ENCODE data around the gene GIMAP6.
"Not testable (repeated sequence)": the region's sequence is repeated elsewhere in the genome, so short reads cannot be mapped to it uniquely, and the experiment has no call there.

GIMAP6 gene

GRCh38 chr7:150631866-150632864 is at the start of gene GIMAP6:
Gene GIMAP6, minus strand, starts transcription at chr7:150632385. Its CDS starts 2,243 bp downstream, at chr7:150630142.
- Histone ChIP-seq H4K20me1 (ENCODE audit: low read depth, low read length) (no peaks in the 10 kb centered on the region), H3K4me3 (ENCODE audit: insufficient read depth, low read length, poor library complexity, severe bottlenecking) (no peak within 1 kb of the TSS), H3K27me3 (ENCODE audit: low read length) (no peaks in the 10 kb centered on the region), H3K9ac (ENCODE audit: low read length) (no peak within 1 kb of the TSS), H3F3A (ENCODE audit: insufficient read depth) (no peaks in the 10 kb centered on the region), H3K79me2 (ENCODE audit: insufficient read depth, low read length) (no peaks in the 10 kb centered on the region), H3K9me2 (replicated peaks; ENCODE audit: insufficient read depth, low read length) (no peaks in the 10 kb centered on the region), H2AFZ (ENCODE audit: low read depth, low read length, severe bottlenecking) (no peak within 1 kb of the TSS), H3K9me3 (ENCODE audit: insufficient read depth, low read length) (no peaks in the 10 kb centered on the region), H3K4me2 (ENCODE audit: low read depth, low read length, poor library complexity, severe bottlenecking) (no peak within 1 kb of the TSS), H3K27ac (ENCODE audit: low read depth, low read length) (no peak within 1 kb of the TSS), H3K36me3 (ENCODE audit: low read length) (no peaks in the 10 kb centered on the region)
- TF ChIP-seq CTCF (IDR thresholded peaks at IDR 0.05; ENCODE audit: insufficient read depth, low read length, poor library complexity, severe bottlenecking) (no peak), EZH2phosphoT487 (conservative IDR thresholded peaks at IDR 0.05; ENCODE audit: low read length) (no peak)

DNA sequence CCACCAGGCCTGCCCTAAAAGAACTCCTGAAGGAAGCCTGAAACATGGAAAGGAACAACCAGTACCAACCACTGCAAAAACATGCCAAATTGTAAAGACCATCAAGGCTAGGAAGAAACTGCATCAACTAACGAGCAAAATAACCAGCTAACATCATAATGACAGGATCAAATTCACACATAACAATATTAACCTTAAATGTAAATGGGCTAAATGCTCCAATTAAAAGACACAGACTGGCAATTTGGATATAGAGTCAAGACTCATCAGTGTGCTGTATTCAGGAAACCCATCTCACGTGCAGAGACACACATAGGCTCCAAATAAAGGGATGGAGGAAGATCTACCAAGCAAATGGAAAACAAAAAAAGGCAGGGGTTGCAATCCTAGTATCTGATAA is 48.2 kb upstream of the GIMAP6 start:
- H3K27me3 ChIP-seq (ENCODE audit: low read length); H3K4me2 ChIP-seq (ENCODE audit: low read depth, low read length, poor library complexity, severe bottlenecking); H4K20me1 ChIP-seq (ENCODE audit: low read depth, low read length); H3F3A ChIP-seq (ENCODE audit: insufficient read depth); H3K9ac ChIP-seq (ENCODE audit: low read length); H3K79me2 ChIP-seq (ENCODE audit: insufficient read depth, low read length); H3K36me3 ChIP-seq (ENCODE audit: low read length); H3K9me3 ChIP-seq (ENCODE audit: insufficient read depth, low read length); H3K27ac ChIP-seq (ENCODE audit: low read depth, low read length); H3K4me3 ChIP-seq (ENCODE audit: insufficient read depth, low read length, poor library complexity, severe bottlenecking); H2AFZ ChIP-seq (ENCODE audit: low read depth, low read length, severe bottlenecking); H3K9me2 ChIP-seq (replicated peaks; ENCODE audit: insufficient read depth, low read length): not testable (repeated sequence)

- H3K9ac ChIP-seq (ENCODE audit: low read length); H3K9me3 ChIP-seq (ENCODE audit: insufficient read depth, low read length); H3K9me2 ChIP-seq (replicated peaks; ENCODE audit: insufficient read depth, low read length); H2AFZ ChIP-seq (ENCODE audit: low read depth, low read length, severe bottlenecking); H4K20me1 ChIP-seq (ENCODE audit: low read depth, low read length); H3K4me3 ChIP-seq (ENCODE audit: insufficient read depth, low read length, poor library complexity, severe bottlenecking); H3K4me2 ChIP-seq (ENCODE audit: low read depth, low read length, poor library complexity, severe bottlenecking); H3K27me3 ChIP-seq (ENCODE audit: low read length); H3K27ac ChIP-seq (ENCODE audit: low read depth, low read length); H3F3A ChIP-seq (ENCODE audit: insufficient read depth); H3K36me3 ChIP-seq (ENCODE audit: low read length); H3K79me2 ChIP-seq (ENCODE audit: insufficient read depth, low read length): not testable (repeated sequence)
These were observed 46.4 kb upstream of the GIMAP6 start for GRCh38 chr7:150678601-150679000.

DNA sequence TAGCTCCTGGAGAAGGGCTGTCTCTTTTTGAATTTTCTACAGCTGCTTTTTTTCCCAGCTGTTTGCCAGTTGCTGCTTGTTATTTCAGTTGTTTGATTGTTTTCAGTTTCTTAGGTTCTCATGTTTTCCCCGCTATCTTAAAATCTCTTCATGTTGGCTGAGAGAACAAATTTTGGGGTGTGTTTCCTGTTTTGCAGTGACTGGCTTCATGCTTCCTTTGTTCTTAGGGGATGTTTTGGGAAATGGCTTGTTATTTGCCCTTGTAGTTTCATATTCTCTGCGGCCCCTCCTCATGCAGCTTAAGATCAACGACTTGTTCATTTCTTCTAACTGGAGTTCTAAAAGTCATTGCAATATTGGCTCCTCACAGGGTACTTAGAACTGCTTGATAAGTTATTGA is 44.7 kb upstream of the GIMAP6 start:
- not testable (repeated sequence) for H3K9me3 ChIP-seq (ENCODE audit: insufficient read depth, low read length); H4K20me1 ChIP-seq (ENCODE audit: low read depth, low read length); H3K36me3 ChIP-seq (ENCODE audit: low read length); H3K9me2 ChIP-seq (replicated peaks; ENCODE audit: insufficient read depth, low read length); H2AFZ ChIP-seq (ENCODE audit: low read depth, low read length, severe bottlenecking); H3K79me2 ChIP-seq (ENCODE audit: insufficient read depth, low read length); H3K4me3 ChIP-seq (ENCODE audit: insufficient read depth, low read length, poor library complexity, severe bottlenecking); H3K27ac ChIP-seq (ENCODE audit: low read depth, low read length); H3K9ac ChIP-seq (ENCODE audit: low read length); H3K4me2 ChIP-seq (ENCODE audit: low read depth, low read length, poor library complexity, severe bottlenecking); H3K27me3 ChIP-seq (ENCODE audit: low read length); H3F3A ChIP-seq (ENCODE audit: insufficient read depth)

GRCh38 chr7:150676276-150676675 is 44.1 kb upstream of the GIMAP6 start:
- H3K9ac ChIP-seq (ENCODE audit: low read length); H3K9me3 ChIP-seq (ENCODE audit: insufficient read depth, low read length); H3K79me2 ChIP-seq (ENCODE audit: insufficient read depth, low read length); H3F3A ChIP-seq (ENCODE audit: insufficient read depth); H2AFZ ChIP-seq (ENCODE audit: low read depth, low read length, severe bottlenecking); H3K27ac ChIP-seq (ENCODE audit: low read depth, low read length); H3K4me3 ChIP-seq (ENCODE audit: insufficient read depth, low read length, poor library complexity, severe bottlenecking); H3K4me2 ChIP-seq (ENCODE audit: low read depth, low read length, poor library complexity, severe bottlenecking); H4K20me1 ChIP-seq (ENCODE audit: low read depth, low read length); H3K36me3 ChIP-seq (ENCODE audit: low read length); H3K27me3 ChIP-seq (ENCODE audit: low read length); H3K9me2 ChIP-seq (replicated peaks; ENCODE audit: insufficient read depth, low read length): not testable (repeated sequence)

Data from SU-DHL-6 (cell line).